ENCODE measurements around the gene MED9. TPM values are rescaled to one million over a fixed set of nuclear protein-coding genes. Genes with fewer than 3 reads are reported as not detected.

Gene MED9
- total and polyA plus RNA-seq, 2 donors (not counting 1 experiment from before 2014, with no cell fraction given), result 10.5 to 11.7 TPM

DNA sequence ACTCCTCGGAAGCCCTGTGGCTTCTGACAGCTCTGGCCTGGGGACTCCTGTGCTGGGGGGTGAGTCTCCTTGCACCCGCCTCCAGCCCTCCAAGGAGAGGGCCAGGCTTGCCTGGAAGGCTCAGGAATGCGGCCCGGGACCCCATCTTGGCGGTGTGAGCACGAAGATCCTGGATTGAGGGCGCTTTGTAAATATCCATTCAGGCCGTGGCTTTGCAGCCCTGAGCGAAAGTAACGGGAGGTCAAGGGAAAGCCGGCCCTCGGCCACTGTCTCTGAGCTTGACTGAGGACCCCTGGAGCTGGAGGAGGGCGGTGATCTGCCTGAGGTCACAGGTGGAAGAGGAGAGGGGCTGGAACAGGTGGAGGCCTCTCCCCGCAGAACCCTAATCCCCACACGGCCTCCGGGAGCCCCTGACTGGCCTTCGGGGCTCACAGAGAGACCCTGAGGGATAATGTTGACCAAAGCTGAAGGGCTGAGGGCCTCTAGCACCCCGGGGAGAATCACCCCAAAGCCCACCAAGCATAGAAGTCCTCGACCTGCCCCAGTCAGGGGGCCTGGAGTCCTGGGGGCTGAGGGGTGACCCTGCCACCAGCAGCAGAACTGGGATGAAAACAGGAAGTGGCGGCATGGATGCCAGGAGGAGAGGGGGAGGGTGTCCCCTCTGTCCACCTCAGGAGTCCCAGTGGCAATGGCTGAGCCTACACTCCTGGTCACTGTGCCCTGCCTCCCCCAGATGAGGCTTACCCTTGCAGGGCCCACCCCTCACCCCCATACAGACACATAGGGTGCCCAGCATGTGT, 27.7 kb downstream of the MED9 start:
- H3K27me3 ChIP-seq (ENCODE audit: control insufficient read depth, insufficient read depth, low read length), result peaks cover 3% of the 10 kb centered on the region
- no peaks in the 10 kb centered on the region for H3K79me2 ChIP-seq (ENCODE audit: control insufficient read depth, insufficient read depth, low read length)
- H3K9ac ChIP-seq (ENCODE audit: insufficient read depth, low read length), result no peak overlapping the region
- H2AFZ ChIP-seq (ENCODE audit: low read length), result no peak overlapping the region
- no peaks in the 10 kb centered on the region for H3K9me3 ChIP-seq (ENCODE audit: control insufficient read depth, insufficient read depth, low read depth, low read length)
- no peaks in the 10 kb centered on the region for H3K4me1 ChIP-seq (ENCODE audit: control insufficient read depth, extremely low read depth, insufficient read depth, low read length)
- no peak for TF ChIP-seq EZH2 (IDR thresholded peaks at IDR 0.05; ENCODE audit: low read length, missing control alignments)
- TF ChIP-seq, protein P1, sequence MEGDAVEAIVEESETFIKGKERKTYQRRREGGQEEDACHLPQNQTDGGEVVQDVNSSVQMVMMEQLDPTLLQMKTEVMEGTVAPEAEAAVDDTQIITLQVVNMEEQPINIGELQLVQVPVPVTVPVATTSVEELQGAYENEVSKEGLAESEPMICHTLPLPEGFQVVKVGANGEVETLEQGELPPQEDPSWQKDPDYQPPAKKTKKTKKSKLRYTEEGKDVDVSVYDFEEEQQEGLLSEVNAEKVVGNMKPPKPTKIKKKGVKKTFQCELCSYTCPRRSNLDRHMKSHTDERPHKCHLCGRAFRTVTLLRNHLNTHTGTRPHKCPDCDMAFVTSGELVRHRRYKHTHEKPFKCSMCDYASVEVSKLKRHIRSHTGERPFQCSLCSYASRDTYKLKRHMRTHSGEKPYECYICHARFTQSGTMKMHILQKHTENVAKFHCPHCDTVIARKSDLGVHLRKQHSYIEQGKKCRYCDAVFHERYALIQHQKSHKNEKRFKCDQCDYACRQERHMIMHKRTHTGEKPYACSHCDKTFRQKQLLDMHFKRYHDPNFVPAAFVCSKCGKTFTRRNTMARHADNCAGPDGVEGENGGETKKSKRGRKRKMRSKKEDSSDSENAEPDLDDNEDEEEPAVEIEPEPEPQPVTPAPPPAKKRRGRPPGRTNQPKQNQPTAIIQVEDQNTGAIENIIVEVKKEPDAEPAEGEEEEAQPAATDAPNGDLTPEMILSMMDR (conservative IDR thresholded peaks at IDR 0.05 in 1 of 2, IDR thresholded peaks at IDR 0.05 in 1 of 2; ENCODE audit: low read depth in 1 of 2, low read length in 2 of 2), result no peak
- no peaks in the 10 kb centered on the region for H3K36me3 ChIP-seq (ENCODE audit: control insufficient read depth, insufficient read depth, low read length)
- H3K27ac ChIP-seq (ENCODE audit: insufficient read depth, low read length), result no peak overlapping the region
- no peak for DNase-seq (ENCODE audit: low read depth in 2 of 2)
- H3K4me3 ChIP-seq (replicated peaks in 1 of 4; ENCODE audit: control extremely low read depth in 1 of 4, insufficient read depth in 1 of 4, low read depth in 3 of 4, low read length in 4 of 4), result no peak overlapping the region
- no peak overlapping the region for H3K4me2 ChIP-seq (ENCODE audit: extremely low read depth, insufficient read depth, low read length)
- H4K20me1 ChIP-seq (ENCODE audit: control insufficient read depth, extremely low read depth, insufficient read depth, low read length), result no peaks in the 10 kb centered on the region

GRCh38 chr17:17505151-17505550, 28.4 kb downstream of the MED9 start:
- DNase-seq (ENCODE audit: low read depth in 2 of 2), result no peak
- H3K9ac ChIP-seq (ENCODE audit: insufficient read depth, low read length), result no peak overlapping the region
- H3K4me1 ChIP-seq (ENCODE audit: control insufficient read depth, extremely low read depth, insufficient read depth, low read length), result no peaks in the 10 kb centered on the region
- H3K27me3 ChIP-seq (ENCODE audit: control insufficient read depth, insufficient read depth, low read length), result peaks cover 3% of the 10 kb centered on the region
- TF ChIP-seq EZH2 (IDR thresholded peaks at IDR 0.05; ENCODE audit: low read length, missing control alignments), result no peak
- no peak overlapping the region for H3K27ac ChIP-seq (ENCODE audit: insufficient read depth, low read length)
- H4K20me1 ChIP-seq (ENCODE audit: control insufficient read depth, extremely low read depth, insufficient read depth, low read length), result no peaks in the 10 kb centered on the region
- H3K36me3 ChIP-seq (ENCODE audit: control insufficient read depth, insufficient read depth, low read length), result no peaks in the 10 kb centered on the region
- no peak overlapping the region for H3K4me2 ChIP-seq (ENCODE audit: extremely low read depth, insufficient read depth, low read length)
- H3K79me2 ChIP-seq (ENCODE audit: control insufficient read depth, insufficient read depth, low read length), result no peaks in the 10 kb centered on the region
- no peak overlapping the region for H3K4me3 ChIP-seq (replicated peaks in 1 of 4; ENCODE audit: control extremely low read depth in 1 of 4, insufficient read depth in 1 of 4, low read depth in 3 of 4, low read length in 4 of 4)
- no peaks in the 10 kb centered on the region for H3K9me3 ChIP-seq (ENCODE audit: control insufficient read depth, insufficient read depth, low read depth, low read length)
- H2AFZ ChIP-seq (ENCODE audit: low read length), result no peak overlapping the region

DNA sequence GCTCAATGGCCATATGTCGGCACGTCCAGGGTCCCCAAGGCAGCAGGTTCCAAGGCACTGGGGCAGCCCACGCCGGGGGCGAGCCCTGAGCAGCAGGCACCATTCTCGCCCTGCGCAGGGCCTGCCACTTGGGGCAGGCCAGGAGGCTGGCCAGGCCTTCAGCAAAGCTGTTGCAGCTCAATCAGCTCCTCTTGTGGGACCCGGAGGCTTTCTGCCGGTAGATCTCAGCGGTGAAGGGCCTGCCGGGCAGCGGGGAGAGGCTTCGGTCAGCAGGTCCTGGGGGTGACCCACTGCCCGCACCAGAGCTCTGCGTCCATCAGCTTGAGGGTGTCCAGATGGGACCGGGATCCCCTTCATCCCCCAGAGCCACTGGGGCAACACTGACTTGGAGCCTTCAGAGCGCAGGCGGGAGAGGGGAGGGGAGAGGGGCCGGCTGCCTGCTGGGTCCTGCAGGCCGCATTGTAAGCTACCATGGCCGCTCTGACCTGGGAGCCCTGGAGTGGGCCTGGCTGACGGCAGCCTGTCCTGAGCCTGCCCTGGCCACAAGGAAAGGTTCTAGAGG, 28.9 kb downstream of the MED9 start:
- Histone ChIP-seq H3K4me1 (ENCODE audit: control insufficient read depth, extremely low read depth, insufficient read depth, low read length) (no peaks in the 10 kb centered on the region), H3K27me3 (ENCODE audit: control insufficient read depth, insufficient read depth, low read length) (peaks cover 3% of the 10 kb centered on the region), H3K4me2 (ENCODE audit: extremely low read depth, insufficient read depth, low read length) (no peak overlapping the region), H3K36me3 (ENCODE audit: control insufficient read depth, insufficient read depth, low read length) (no peaks in the 10 kb centered on the region), H3K9ac (ENCODE audit: insufficient read depth, low read length) (no peak overlapping the region), H3K27ac (ENCODE audit: insufficient read depth, low read length) (no peak overlapping the region), H3K4me3 (replicated peaks in 1 of 4; ENCODE audit: control extremely low read depth in 1 of 4, insufficient read depth in 1 of 4, low read depth in 3 of 4, low read length in 4 of 4) (no peak overlapping the region), H4K20me1 (ENCODE audit: control insufficient read depth, extremely low read depth, insufficient read depth, low read length) (no peaks in the 10 kb centered on the region), H2AFZ (ENCODE audit: low read length) (no peak overlapping the region), H3K9me3 (ENCODE audit: control insufficient read depth, insufficient read depth, low read depth, low read length) (no peaks in the 10 kb centered on the region), H3K79me2 (ENCODE audit: control insufficient read depth, insufficient read depth, low read length) (no peaks in the 10 kb centered on the region)
- TF ChIP-seq, protein P1 (conservative IDR thresholded peaks at IDR 0.05 in 1 of 2, IDR thresholded peaks at IDR 0.05 in 1 of 2; ENCODE audit: low read depth in 1 of 2, low read length in 2 of 2), result no peak
- TF ChIP-seq EZH2 (IDR thresholded peaks at IDR 0.05; ENCODE audit: low read length, missing control alignments), result no peak
- no peak for DNase-seq (ENCODE audit: low read depth in 2 of 2)

Data from fibroblast of lung (primary cell).